Measurements from ENCODE around the gene OGDH.

GRCh38 chr7:44698046-44698580 lies 91.7 kb downstream of the OGDH start:
- no peak for TF ChIP-seq CTCF (IDR thresholded peaks at IDR 0.05; ENCODE audit: low read depth, low read length, missing input control)
- TF ChIP-seq REST (IDR thresholded peaks at IDR 0.05): no peak
- TF ChIP-seq RAD21 (IDR thresholded peaks at IDR 0.05): no peak
- TF ChIP-seq TAF1 (conservative IDR thresholded peaks at IDR 0.05): no peak
- TF ChIP-seq ZBTB33 (IDR thresholded peaks at IDR 0.05): no peak
- no peak for TF ChIP-seq JUND (IDR thresholded peaks at IDR 0.05)
- TF ChIP-seq EGR1 (IDR thresholded peaks at IDR 0.05; ENCODE audit: low read depth in 2 of 2): no peak
- TF ChIP-seq HNF4G (IDR thresholded peaks at IDR 0.05): no peak
- TF ChIP-seq ATF3 (IDR thresholded peaks at IDR 0.05): no peak
- no peak for TF ChIP-seq SP1 (IDR thresholded peaks at IDR 0.05)
- no peak for TF ChIP-seq GABPA (IDR thresholded peaks at IDR 0.05 in 1 of 2, conservative IDR thresholded peaks at IDR 0.05 in 1 of 2)
- no peak for TF ChIP-seq MAX (IDR thresholded peaks at IDR 0.05)
- no peak for TF ChIP-seq YY1 (IDR thresholded peaks at IDR 0.05)
